Endodermal cell (in vitro differentiated cells): ENCODE data around the gene RWDD2A. TPM values are rescaled to one million over a fixed set of nuclear protein-coding genes. Genes with fewer than 3 reads are reported as not detected.

ENCODE experiments used
- DNase-seq: peaks from one replicate; pipeline ENCODE4 v3.0.0-alpha.2; 2017
- H3K27ac ChIP-seq: 2 replicates; pipeline ENCODE4 v1.5.1; 2013; ENCODE audit warnings: mild to moderate bottlenecking, low read depth, low read length, moderate library complexity
- H3K27me3 ChIP-seq: 2 replicates; pipeline ENCODE4 v1.6.1; 2013; ENCODE audit warnings: mild to moderate bottlenecking, low read length, moderate library complexity; ENCODE audit not compliant: insufficient read depth, control insufficient read depth, poor library complexity, severe bottlenecking
- H3K36me3 ChIP-seq: 2 replicates; pipeline ENCODE4 v1.7.0; 2013; ENCODE audit warnings: mild to moderate bottlenecking, low read length, moderate library complexity; ENCODE audit not compliant: control insufficient read depth, insufficient read depth
- H3K4me1 ChIP-seq: one replicate; pipeline ENCODE4 v1.7.0; 2013; ENCODE audit warnings: low read length; ENCODE audit not compliant: control insufficient read depth, insufficient read depth
- H3K4me3 ChIP-seq: 2 replicates; pipeline ENCODE4 v1.5.1; 2013; ENCODE audit warnings: mild to moderate bottlenecking, low read length, moderate library complexity
- H3K9ac ChIP-seq: 2 replicates; pipeline ENCODE4 v1.6.1; 2013; ENCODE audit warnings: mild to moderate bottlenecking, low read length, moderate library complexity; ENCODE audit not compliant: poor library complexity, severe bottlenecking; ENCODE audit errors: extremely low read depth
- H3K9me3 ChIP-seq: 2 replicates; pipeline ENCODE4 v1.6.1; 2013; ENCODE audit warnings: mild to moderate bottlenecking, low read length, moderate library complexity; ENCODE audit not compliant: control insufficient read depth
- H3K27ac Mint-ChIP-seq: 2 replicates; pipeline ENCODE4 v1.8.0; 2020; ENCODE audit warnings: mixed read lengths
- H3K27me3 Mint-ChIP-seq: 2 replicates; pipeline ENCODE4 v1.8.0; 2021; ENCODE audit warnings: mild to moderate bottlenecking, mixed read lengths; ENCODE audit not compliant: insufficient read depth
- H3K36me3 Mint-ChIP-seq: 2 replicates; pipeline ENCODE4 v1.8.0; 2020; ENCODE audit warnings: low read depth, mixed read lengths
- H3K4me1 Mint-ChIP-seq: 2 replicates; pipeline ENCODE4 v1.8.0; 2020; ENCODE audit warnings: mixed read lengths
- H3K4me3 Mint-ChIP-seq: 2 replicates; pipeline ENCODE4 v1.8.0; 2020; ENCODE audit warnings: mild to moderate bottlenecking, moderate library complexity, mixed read lengths
- H3K9me3 Mint-ChIP-seq: 2 replicates; pipeline ENCODE4 v1.8.0; 2020; ENCODE audit warnings: mild to moderate bottlenecking, mixed read lengths
- WGBS, 2 experiments: methylation state at CpG; one replicate each; pipeline versions ENCODE4 v1.1.5 to v1.1.7; 2013; ENCODE audit warnings: missing lambda C conversion rate in 2 of 2, mixed read lengths in 1 of 2; ENCODE audit not compliant: insufficient coverage in 1 of 2, insufficient read length in 1 of 2; 5-methylcytosine and 5-hydroxymethylcytosine counted together
- total RNA-seq, 2 donors: library from RNA; stranded (reverse); fragmentation: NEBNext Ultra II Directional in 1 of 2; extraction: Animal tissue kit (Norgen Biotek cat#: 25700) in 1 of 2; gene quantifications; 2 replicates in 1 of 2; 3 replicates in 1 of 2; pipeline ENCODE4 v1.2.1, GENCODE V29; 2021
- TF ChIP-seq, protein P1 (sequence below): fragments of 200-600 bp; sonication (generic); conservative IDR thresholded peaks from 2 replicates; pipeline ENCODE4 v1.5.0; 2021; ENCODE audit warnings: antibody characterized with exemption, mild to moderate bottlenecking

Gene RWDD2A
- total RNA-seq, 2 donors from 2014 or later = 6.0 to 8.1 TPM

DNA sequence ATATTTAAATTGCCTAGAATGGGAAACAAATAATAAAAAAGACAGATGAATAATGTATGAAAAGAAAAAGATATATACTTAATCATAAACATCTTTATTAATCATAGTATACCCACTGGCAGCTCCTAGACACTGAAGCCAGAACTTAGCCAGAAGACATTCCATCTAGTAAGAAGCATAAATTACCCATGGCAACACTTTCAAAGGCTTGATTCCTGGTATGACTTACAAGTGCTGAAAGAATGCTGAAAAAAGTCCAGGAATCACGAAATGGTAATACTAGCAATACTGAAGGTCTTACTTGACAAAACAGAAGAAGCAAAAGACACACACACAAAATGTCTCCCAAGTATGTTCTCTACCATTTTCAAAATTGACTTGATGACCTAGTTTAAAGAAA, 38.0 kb downstream of the RWDD2A start:
- H3K4me1 ChIP-seq = peaks cover 4% of the 10 kb centered on the region
- H3K9ac ChIP-seq = no peak overlapping the region
- H3K9me3 ChIP-seq = no peaks in the 10 kb centered on the region
- Mint-ChIP-seq H3K9me3 (no peaks in the 10 kb centered on the region), H3K27ac (no peak overlapping the region), H3K36me3 (no peaks in the 10 kb centered on the region), H3K4me1 (peaks cover 10% of the 10 kb centered on the region), H3K27me3 (no peaks in the 10 kb centered on the region), H3K4me3 (no peak overlapping the region)
- H3K4me3 ChIP-seq = no peak overlapping the region
- H3K36me3 ChIP-seq = no peaks in the 10 kb centered on the region
- WGBS, 2 experiments = 100% methylated on average over 1 of the region's 1 CpG; no CpG with 5 or more reads in 1 of the 2 experiments
- no peaks in the 10 kb centered on the region for H3K27me3 ChIP-seq
- no peak for DNase-seq
- TF ChIP-seq, protein P1, sequence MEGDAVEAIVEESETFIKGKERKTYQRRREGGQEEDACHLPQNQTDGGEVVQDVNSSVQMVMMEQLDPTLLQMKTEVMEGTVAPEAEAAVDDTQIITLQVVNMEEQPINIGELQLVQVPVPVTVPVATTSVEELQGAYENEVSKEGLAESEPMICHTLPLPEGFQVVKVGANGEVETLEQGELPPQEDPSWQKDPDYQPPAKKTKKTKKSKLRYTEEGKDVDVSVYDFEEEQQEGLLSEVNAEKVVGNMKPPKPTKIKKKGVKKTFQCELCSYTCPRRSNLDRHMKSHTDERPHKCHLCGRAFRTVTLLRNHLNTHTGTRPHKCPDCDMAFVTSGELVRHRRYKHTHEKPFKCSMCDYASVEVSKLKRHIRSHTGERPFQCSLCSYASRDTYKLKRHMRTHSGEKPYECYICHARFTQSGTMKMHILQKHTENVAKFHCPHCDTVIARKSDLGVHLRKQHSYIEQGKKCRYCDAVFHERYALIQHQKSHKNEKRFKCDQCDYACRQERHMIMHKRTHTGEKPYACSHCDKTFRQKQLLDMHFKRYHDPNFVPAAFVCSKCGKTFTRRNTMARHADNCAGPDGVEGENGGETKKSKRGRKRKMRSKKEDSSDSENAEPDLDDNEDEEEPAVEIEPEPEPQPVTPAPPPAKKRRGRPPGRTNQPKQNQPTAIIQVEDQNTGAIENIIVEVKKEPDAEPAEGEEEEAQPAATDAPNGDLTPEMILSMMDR = no peak
- no peak overlapping the region for H3K27ac ChIP-seq

DNA sequence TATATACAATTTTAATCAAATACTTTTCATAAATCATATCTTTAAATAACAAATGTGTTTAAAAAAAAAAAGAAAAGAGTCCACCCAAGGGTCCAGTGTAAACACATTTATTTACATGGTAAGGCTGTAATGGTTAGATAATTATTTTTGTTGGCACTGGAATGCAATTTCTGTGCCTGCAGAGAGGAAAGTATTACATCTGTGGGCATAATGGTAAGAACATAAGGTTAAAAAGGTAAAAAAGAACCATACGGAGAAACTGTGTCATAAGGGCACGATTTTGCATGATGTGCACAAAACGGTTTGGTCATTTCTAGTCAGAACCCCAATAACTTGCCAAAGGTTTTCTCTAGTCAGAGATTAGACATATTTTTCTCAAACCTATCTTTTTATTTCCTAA, 54.3 kb downstream of the RWDD2A start:
- H3K36me3 ChIP-seq = no peaks in the 10 kb centered on the region
- no peaks in the 10 kb centered on the region for H3K9me3 ChIP-seq
- no peak overlapping the region for H3K27ac Mint-ChIP-seq
- no peaks in the 10 kb centered on the region for H3K4me1 ChIP-seq
- DNase-seq = no peak
- H3K9me3 Mint-ChIP-seq = no peaks in the 10 kb centered on the region
- H3K4me1 Mint-ChIP-seq = peaks cover 3% of the 10 kb centered on the region
- H3K9ac ChIP-seq = no peak overlapping the region
- no peak overlapping the region for H3K27ac ChIP-seq
- H3K36me3 Mint-ChIP-seq = peaks cover 10% of the 10 kb centered on the region
- H3K27me3 Mint-ChIP-seq = no peaks in the 10 kb centered on the region
- no peak overlapping the region for H3K4me3 ChIP-seq
- TF ChIP-seq, protein P1 = no peak
- H3K4me3 Mint-ChIP-seq = no peak overlapping the region
- no peaks in the 10 kb centered on the region for H3K27me3 ChIP-seq
- WGBS, 2 experiments = 92 to 97% methylated on average over 3 of the region's 3 CpGs

Other genes starting within 250 kb of the RWDD2A start
- 10 to 100 TPM; 16.2 to 18.0 TPM for gene UBE3D, start 127.5 kb upstream of the RWDD2A start, total RNA-seq
- 10 to 100 TPM; 32.2 to 36.0 TPM for gene DOP1A, start 125.7 kb upstream of the RWDD2A start, total RNA-seq
- gene PGM3, start 92 bp upstream of the RWDD2A start, total RNA-seq = 100 to 1,000 TPM in 1 of 2 donors, 10 to 100 TPM in 1; 78.3 to 101 TPM
- 10 to 100 TPM in 1 of 2 donors, 1 to 10 TPM in 1; 7.5 to 15.4 TPM for gene ME1, start 237.7 kb downstream of the RWDD2A start, total RNA-seq